ENCODE results near the gene YES1. TPM values are rescaled to one million over a fixed set of nuclear protein-coding genes. Genes with fewer than 3 reads are reported as not detected.

Gene YES1
- total RNA-seq, 1 experiment from 2014 or later, result not detected

Small RNA genes within 50 kb of the gene (small RNA-seq; reads per million reads assigned to genes)
- gene BOLA2P1 (not detected), gene RNU1-109P (not detected)

Other genes with a start within 250 kb of the YES1 start
- gene CETN1, start 231.9 kb downstream of the YES1 start, total RNA-seq (2014; rRNA removed; shearing (Covaris generic); ENCODE audit: low replicate concordance), result not detected in 2 replicates
- not detected in 2 replicates for gene CLUL1, start 215.3 kb downstream of the YES1 start, total RNA-seq (2014; rRNA removed; shearing (Covaris generic); ENCODE audit: low replicate concordance)
- gene TYMS, start 154.6 kb downstream of the YES1 start, total RNA-seq (2014; rRNA removed; shearing (Covaris generic); ENCODE audit: low replicate concordance), result 21.8 and 42.3 TPM in 2 replicates
- gene ENOSF1, start 99.6 kb downstream of the YES1 start, total RNA-seq (2014; rRNA removed; shearing (Covaris generic); ENCODE audit: low replicate concordance), result 54.6 and 68.7 TPM in 2 replicates
- not detected in 2 replicates for gene ADCYAP1, start 92.6 kb upstream of the YES1 start, total RNA-seq (2014; rRNA removed; shearing (Covaris generic); ENCODE audit: low replicate concordance)